Mucosa of gallbladder (tissue), 1 donor: ENCODE data around the gene SLC17A5. TPM values are rescaled to one million over a fixed set of nuclear protein-coding genes. Genes with fewer than 3 reads are reported as not detected.
"Not testable (repeated sequence)": the region's sequence is repeated elsewhere in the genome, so short reads cannot be mapped to it uniquely, and the experiment has no call there.

Experiments used
- DNase-seq: peaks from one replicate; pipeline ENCODE4 v3.0.0-alpha.2; 2020; ENCODE audit warnings: low spot score
- total RNA-seq: library from RNA; stranded (reverse); gene quantifications from one replicate; pipeline ENCODE4 v1.2.1, GENCODE V29; 2021
- donor health status: DM: no; HTN: no; CAD: no.

SLC17A5 gene
- total RNA-seq, 1 donor from 2014 or later, result 22.1 TPM

DNA sequence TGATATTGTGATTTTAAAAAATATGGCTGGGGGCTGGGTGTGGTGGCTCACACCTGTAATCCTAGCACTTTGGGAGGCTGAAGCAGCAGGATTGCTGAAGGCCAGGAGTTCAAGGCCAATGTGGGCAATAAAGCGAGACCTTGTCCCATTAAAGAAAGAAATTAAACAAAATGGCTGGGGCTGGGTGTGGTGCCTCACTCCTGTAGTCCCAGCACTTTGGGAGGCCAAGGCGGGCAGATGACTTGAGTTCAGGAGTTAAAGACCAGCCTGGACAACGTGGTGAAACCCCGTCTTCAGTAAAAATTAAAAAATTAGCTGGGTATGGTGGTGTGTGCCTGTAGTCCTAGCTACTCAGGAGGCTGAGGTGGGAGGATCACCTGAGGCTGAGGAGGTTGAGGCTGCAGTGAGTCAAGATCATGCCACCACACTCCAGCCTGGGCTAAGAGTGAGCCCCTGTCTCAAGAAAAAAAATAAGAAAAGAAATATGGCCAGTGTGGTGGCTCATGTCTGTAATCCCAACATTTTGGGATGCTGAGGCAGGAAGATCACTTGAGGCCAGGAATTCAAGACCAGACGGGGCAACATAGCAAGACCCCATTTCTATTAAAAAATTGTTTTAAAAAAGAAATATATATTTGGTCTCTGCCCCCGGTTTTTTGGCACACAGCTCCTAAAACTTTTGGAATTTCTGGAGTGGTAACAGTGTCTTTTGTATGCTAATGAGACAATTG lies 39.8 kb downstream of the SLC17A5 start:
- DNase-seq, result no peak

- no peak for DNase-seq
These were observed 41.2 kb downstream of the SLC17A5 start for GRCh38 chr6:73612611-73613010.

- no peak for DNase-seq
These were observed 43.1 kb downstream of the SLC17A5 start for GRCh38 chr6:73610444-73611275.

GRCh38 chr6:73608761-73609160 lies 45.0 kb downstream of the SLC17A5 start:
- DNase-seq, result no peak

- DNase-seq, result no peak
These were observed 47.4 kb downstream of the SLC17A5 start for GRCh38 chr6:73606428-73606827.

- no peak for DNase-seq
These were observed 49.3 kb downstream of the SLC17A5 start for GRCh38 chr6:73604461-73604860.

DNA sequence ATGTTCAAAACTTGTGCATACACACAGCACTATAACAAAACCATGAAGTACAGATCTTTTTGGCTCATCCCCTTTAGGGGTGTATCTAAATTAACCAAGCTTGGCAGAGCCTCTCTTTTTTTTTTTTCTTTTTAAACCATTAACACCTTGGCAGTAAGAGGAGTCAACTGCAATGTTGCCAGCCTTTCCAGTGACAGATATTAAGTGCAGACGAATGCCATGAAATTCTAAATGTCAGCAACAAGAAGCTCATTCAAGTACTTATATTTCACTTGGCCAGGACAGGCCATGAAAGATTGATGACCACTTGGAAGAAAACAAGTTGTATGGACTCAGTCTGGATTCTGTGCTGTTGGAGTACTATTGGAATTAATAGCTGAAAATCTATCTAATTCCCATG lies 49.8 kb downstream of the SLC17A5 start:
- no peak for DNase-seq

GRCh38 chr6:73586416-73586974 lies 67.3 kb downstream of the SLC17A5 start:
- peak; percentile 28 for DNase-seq

DNA sequence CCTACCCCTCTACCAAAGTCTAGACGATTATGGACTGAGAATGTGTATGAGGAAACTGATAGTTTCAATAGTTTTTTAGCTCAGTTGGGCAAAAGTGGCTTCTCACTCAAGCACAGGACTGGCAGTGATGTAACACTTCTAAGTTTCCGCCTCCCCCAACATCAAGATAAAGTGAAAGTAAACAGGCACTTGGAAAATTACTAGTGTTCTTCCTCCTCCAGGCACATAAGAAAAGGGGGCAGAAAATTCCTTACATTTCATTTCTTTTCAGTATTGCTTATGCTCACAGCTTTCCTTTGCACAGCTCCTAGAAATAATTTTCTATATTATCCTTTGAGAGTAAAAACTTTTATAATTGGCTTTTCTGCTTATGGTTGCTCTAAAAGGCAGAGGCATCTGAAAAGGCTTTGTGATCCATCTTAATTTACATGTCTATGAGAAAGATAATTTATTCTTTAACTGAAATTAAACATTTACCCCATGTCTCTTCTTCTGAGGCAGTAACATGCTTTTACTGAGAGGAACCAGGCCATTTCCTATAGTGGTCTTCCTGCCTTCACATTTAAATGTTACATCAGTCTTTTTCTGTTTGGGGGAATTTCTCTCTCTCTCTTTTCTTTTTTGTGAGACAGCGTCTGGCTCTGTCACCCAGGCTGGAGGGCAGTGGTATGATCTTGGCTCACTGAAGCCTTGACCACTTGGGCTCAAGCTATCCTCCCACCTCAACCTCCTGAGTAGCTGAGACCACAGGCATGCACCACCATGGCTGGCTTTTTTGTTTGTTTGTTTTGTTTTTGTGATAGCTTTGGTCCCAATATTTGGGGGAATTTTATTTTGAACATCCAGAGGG lies 68.0 kb downstream of the SLC17A5 start:
- DNase-seq, result peak; percentile 67

DNA sequence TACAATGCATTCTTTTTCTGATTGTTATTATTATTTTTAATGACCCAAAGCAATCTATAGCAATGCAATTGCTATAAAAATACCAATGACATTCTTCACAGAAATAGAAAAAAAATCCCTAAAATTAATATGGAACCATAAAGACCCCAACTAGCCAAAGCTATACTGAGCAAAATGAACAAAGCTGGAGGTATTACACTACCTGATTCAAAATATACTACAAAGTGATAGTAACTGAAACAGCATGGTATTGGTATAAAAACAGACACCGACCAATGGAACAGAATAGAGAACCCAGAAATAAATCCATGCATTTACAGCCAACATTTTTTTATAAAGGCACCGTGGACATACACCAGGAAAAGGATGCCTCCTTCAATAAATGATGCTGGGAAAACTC lies 72.5 kb downstream of the SLC17A5 start:
- no peak for DNase-seq

DNA sequence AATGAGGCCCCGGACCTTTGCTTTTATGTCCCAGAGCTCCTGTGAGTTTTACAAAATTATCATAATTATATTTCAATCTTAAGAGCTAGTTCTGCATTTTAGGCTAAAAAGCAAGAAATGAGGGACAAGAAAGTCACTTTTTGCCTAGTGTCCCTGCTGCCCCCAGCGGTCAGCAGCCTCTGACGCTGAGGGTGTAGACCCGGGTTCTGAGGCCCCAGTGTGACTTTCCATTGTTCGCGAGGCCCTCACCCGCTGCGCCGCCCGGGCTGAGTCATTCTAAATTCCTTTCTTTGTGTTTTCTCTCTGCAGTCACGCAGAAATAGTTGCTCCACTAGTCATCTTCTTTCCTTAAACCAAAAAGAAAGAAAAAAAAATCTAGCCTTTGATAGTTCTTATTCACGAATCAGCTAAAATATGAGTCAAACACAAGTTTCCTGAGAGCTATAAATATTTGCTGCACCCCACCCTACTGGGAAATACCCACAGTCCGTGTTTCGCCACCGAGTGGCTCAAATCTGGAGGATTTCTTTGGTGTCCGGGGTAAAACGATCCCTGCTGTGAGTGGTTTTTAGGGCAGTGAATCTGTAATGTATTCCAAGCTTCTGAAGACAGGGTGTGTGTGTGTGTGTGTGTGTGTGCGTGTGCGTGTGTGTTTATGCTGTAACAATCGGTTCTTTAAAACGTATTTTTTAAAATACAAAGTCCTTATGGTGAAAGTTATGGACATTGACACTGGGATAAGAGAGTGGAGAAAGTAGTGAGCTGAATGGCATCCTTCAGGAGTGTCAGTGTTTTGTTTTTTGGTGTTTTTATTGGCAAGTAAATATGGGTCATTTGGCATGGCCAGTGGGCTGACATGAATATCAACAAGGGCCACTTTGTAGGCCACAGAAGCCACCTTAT lies 73.3 kb downstream of the SLC17A5 start:
- peak; percentile 85 for DNase-seq

DNA sequence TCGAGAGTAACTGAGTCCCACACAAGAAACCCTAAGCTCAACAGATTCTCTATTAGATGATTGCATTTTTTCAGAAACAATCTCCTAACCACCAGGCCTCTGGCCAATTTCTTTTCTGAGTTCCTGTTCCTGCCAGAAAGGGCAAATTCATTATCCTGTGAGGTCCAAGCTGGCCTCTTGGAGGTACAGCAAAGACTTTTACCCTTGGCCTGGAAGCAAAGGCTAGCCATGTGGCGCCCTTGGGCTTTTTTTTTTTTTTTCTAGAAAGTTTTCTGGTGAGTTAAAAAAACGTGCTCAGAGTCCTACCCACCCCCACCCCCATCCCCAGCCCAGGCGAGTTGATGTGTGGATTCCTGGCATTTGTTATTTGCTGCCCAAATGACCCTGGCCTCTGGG lies 73.9 kb downstream of the SLC17A5 start:
- DNase-seq, result peak; percentile 53

- DNase-seq, result no peak
These were observed 74.4 kb downstream of the SLC17A5 start for GRCh38 chr6:73579389-73579788.

DNA sequence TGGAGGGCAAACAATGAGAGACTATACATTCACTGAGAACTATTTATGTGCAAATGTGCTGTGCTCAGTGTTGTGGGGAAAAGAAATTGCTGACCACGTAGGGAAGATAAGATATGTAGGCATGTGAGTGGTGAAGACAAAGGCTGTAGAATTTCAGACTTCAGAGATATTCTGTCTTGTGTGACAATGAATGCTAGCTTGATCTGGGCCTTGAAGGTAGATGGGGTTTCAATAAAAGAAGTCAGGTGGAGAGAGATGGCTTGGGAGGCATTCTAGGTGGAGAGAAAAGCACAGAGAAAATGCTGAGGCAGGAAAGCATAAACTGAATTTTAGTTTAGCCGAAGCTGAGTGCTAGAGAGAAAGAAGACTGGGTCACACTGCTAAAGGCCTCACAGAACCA lies 76.1 kb downstream of the SLC17A5 start:
- no peak for DNase-seq

DNA sequence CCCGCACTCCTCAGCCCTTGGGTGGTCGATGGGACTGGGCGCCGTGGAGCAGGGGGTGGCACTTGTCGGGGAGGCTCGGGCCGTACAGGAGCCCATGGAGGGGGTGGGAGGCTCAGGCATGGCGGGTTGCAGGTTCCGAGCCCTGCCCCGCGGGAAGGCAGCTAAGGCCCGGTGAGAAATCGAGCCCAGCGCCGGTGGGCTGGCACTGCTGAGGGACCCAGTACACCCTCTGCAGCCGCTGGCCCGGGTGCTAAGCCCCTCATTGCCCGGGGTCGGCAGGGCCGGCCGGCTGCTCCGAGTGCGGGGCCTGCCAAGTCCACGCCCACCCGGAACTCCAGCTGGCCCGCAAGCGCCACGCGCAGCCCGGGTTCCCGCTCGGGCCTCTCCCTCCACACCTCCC lies 81.3 kb downstream of the SLC17A5 start:
- DNase-seq, result not testable (repeated sequence)

DNA sequence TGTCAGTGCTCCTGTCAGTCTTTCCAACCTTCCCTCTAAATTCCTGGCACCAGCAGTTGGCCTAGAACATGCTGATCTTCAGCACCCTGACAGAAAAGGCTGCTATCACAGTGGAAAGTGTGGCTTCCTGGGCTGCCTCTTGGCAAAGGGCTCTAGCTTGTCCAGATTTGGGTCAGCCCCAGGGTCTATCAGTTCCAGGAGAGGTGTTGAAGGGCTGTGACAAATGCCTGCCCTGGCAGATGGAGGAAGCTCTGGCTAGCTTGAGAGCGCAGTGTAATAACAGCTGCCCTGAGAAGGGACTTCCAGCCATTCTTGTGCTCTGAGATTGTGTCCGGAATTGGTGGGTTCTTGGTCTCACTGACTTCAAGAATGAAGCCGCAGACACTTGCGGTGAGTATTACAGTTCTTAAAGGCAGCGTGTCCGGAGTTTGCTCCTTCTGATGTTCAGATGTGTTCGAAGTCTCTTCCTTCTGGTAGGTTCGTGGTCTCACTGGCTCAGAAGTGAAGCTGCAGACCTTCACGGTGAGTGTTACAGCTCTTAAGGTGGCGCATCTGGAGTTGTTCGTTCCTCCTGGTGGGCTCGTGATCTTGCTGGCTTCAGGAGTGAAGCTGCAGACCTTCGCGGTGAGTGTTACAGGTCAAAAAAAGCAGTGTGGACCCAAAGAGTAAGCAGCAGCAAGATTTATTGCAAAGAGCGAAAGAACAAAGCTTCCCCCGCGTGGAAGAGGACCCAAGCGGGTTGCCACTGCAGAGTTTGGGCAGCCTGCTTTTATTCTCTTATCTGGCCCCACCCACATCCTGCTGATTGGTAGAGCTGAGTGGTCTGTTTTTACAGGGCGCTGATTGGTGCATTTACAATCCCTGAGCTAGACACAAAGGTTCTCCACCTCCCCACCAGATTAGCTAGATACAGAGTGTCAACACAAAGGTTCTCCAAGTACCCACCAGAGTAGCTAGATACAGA lies 82.3 kb downstream of the SLC17A5 start:
- DNase-seq, result not testable (repeated sequence)

- no peak for DNase-seq
These were observed 84.7 kb downstream of the SLC17A5 start for GRCh38 chr6:73569121-73569520.

GRCh38 chr6:73566954-73567591 lies 86.7 kb downstream of the SLC17A5 start:
- peak; percentile 87 for DNase-seq

GRCh38 chr6:73566486-73566871 lies 87.3 kb downstream of the SLC17A5 start:
- DNase-seq, result not testable (repeated sequence)
